ENCODE data around the gene DIAPH3. TPM values are rescaled to one million over a fixed set of nuclear protein-coding genes. Genes with fewer than 3 reads are reported as not detected.

DIAPH3 gene
- total RNA-seq, 2 donors from 2014 or later = 7.1 to 8.0 TPM

- DNase-seq (ENCODE audit: low spot score) = no peak
- Histone ChIP-seq H3K27ac (no peak overlapping the region), H3K4me1 (ENCODE audit: control insufficient read depth in 1 of 2, low read depth in 2 of 2) (no peaks in the 10 kb centered on the region), H3K36me3 (no peaks in the 10 kb centered on the region), H3K4me3 (no peak overlapping the region), H3K9me3 (no peaks in the 10 kb centered on the region), H3K27me3 (replicated peaks; ENCODE audit: insufficient read depth) (no peaks in the 10 kb centered on the region)
- ATAC-seq (ENCODE audit: insufficient number of reproducible peaks, low FRiP score, low read depth) = no peak
- TF ChIP-seq, protein P1, sequence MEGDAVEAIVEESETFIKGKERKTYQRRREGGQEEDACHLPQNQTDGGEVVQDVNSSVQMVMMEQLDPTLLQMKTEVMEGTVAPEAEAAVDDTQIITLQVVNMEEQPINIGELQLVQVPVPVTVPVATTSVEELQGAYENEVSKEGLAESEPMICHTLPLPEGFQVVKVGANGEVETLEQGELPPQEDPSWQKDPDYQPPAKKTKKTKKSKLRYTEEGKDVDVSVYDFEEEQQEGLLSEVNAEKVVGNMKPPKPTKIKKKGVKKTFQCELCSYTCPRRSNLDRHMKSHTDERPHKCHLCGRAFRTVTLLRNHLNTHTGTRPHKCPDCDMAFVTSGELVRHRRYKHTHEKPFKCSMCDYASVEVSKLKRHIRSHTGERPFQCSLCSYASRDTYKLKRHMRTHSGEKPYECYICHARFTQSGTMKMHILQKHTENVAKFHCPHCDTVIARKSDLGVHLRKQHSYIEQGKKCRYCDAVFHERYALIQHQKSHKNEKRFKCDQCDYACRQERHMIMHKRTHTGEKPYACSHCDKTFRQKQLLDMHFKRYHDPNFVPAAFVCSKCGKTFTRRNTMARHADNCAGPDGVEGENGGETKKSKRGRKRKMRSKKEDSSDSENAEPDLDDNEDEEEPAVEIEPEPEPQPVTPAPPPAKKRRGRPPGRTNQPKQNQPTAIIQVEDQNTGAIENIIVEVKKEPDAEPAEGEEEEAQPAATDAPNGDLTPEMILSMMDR (IDR thresholded peaks at IDR 0.05) = no peak
Observed at GRCh38 chr13:59898066-59898465, 265.7 kb downstream of the DIAPH3 start.

- Histone ChIP-seq H3K4me3 (no peak overlapping the region), H3K27me3 (replicated peaks; ENCODE audit: insufficient read depth) (no peaks in the 10 kb centered on the region), H3K9me3 (no peaks in the 10 kb centered on the region), H3K4me1 (ENCODE audit: control insufficient read depth in 1 of 2, low read depth in 2 of 2) (no peaks in the 10 kb centered on the region), H3K27ac (no peak overlapping the region), H3K36me3 (no peaks in the 10 kb centered on the region)
- ATAC-seq (ENCODE audit: insufficient number of reproducible peaks, low FRiP score, low read depth) (no peak), DNase-seq (ENCODE audit: low spot score) (no peak)
- TF ChIP-seq, protein P1 (IDR thresholded peaks at IDR 0.05) = no peak
Observed at GRCh38 chr13:59893266-59893665, 270.5 kb downstream of the DIAPH3 start.

DNA sequence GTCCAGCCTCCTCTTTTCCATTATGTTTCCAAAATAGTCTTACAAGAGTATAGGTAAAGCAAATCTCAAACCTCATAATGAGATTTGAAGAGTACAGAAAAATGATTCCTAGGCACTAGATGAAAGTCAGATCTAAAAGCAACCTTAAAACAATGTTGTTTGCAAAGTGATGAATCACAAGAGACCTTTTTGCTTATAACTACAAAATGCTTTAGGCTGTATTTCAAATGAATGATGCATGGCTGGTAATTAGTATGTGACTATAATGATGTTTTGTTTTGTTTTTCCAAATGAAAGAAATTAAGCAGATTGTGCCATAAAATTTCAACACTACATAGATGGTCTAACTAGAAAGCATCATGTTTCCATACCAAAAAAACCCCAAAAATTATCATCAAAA, 272.7 kb downstream of the DIAPH3 start:
- Histone ChIP-seq H3K9me3 (no peaks in the 10 kb centered on the region), H3K27me3 (replicated peaks; ENCODE audit: insufficient read depth) (no peaks in the 10 kb centered on the region), H3K4me3 (no peak overlapping the region), H3K36me3 (no peaks in the 10 kb centered on the region), H3K4me1 (ENCODE audit: control insufficient read depth in 1 of 2, low read depth in 2 of 2) (no peaks in the 10 kb centered on the region), H3K27ac (no peak overlapping the region)
- no peak for DNase-seq (ENCODE audit: low spot score)
- no peak for ATAC-seq (ENCODE audit: insufficient number of reproducible peaks, low FRiP score, low read depth)
- TF ChIP-seq, protein P1 (IDR thresholded peaks at IDR 0.05) = no peak

DNA sequence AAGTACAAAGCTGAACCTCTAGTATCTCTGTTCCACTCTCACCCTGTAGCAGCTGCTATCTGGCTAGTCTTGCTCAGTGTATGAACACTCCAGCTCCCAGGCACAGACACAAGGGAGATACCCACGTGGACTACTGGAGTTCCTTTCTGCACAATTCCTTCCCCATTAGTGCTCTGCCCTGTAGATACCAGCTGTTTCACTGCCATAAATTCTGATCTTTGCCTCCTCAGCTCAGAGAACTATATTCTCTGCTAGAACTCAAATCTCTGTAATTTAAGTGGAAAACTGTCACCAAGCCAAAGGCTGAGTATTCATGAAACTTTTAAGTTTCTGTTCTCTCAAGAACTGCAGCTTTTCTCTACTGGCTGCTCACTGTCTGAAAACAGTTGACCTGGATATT, 273.7 kb downstream of the DIAPH3 start:
- H3K27me3 ChIP-seq (replicated peaks; ENCODE audit: insufficient read depth) = no peaks in the 10 kb centered on the region
- no peak overlapping the region for H3K4me3 ChIP-seq
- no peaks in the 10 kb centered on the region for H3K36me3 ChIP-seq
- TF ChIP-seq, protein P1 (IDR thresholded peaks at IDR 0.05) = no peak
- no peaks in the 10 kb centered on the region for H3K9me3 ChIP-seq
- no peak overlapping the region for H3K27ac ChIP-seq
- ATAC-seq (ENCODE audit: insufficient number of reproducible peaks, low FRiP score, low read depth) (no peak), DNase-seq (ENCODE audit: low spot score) (no peak)
- H3K4me1 ChIP-seq (ENCODE audit: control insufficient read depth in 1 of 2, low read depth in 2 of 2) = no peaks in the 10 kb centered on the region

DNA sequence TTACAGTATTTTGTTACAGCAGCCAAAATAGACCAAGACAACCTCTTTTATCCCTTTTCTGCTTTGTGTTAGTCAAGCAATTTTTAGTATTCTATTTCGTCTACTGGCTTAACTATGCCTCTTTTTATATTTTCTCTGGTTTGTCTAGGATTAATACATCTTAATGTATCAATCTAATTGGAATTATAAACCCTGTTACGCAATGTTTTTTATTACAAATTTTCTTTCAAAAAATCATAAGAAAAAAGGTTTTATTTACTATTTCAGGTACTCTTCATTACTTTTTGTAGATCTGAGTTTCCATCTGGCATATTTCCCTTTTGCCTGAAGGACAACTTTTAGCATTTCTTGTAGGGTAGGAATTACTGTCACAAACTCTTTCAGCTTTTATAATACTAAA, 275.3 kb downstream of the DIAPH3 start:
- TF ChIP-seq, protein P1 (IDR thresholded peaks at IDR 0.05) = no peak
- ATAC-seq (ENCODE audit: insufficient number of reproducible peaks, low FRiP score, low read depth) = no peak
- no peak overlapping the region for H3K4me3 ChIP-seq

More for the DNA sequence above, 275.3 kb downstream of the DIAPH3 start:
- no peaks in the 10 kb centered on the region for H3K36me3 ChIP-seq
- H3K27ac ChIP-seq = no peak overlapping the region
- H3K4me1 ChIP-seq (ENCODE audit: control insufficient read depth in 1 of 2, low read depth in 2 of 2) = no peaks in the 10 kb centered on the region
- no peaks in the 10 kb centered on the region for H3K27me3 ChIP-seq (replicated peaks; ENCODE audit: insufficient read depth)
- no peaks in the 10 kb centered on the region for H3K9me3 ChIP-seq
- DNase-seq (ENCODE audit: low spot score) = no peak

All from thoracic aorta (tissue), 2 donors.